H9 (cell line): ENCODE measurements around the gene HS3ST6. TPM values are rescaled to one million over a fixed set of nuclear protein-coding genes. Genes with fewer than 3 reads are reported as not detected.

Experiments used
- DNase-seq: peaks from one replicate; pipeline ENCODE4 v3.0.0-alpha.2; 2017
- H2AFZ ChIP-seq: one replicate; pipeline ENCODE4 v1.6.1; 2013; ENCODE audit warnings: mild to moderate bottlenecking, low read length, control low read depth, moderate library complexity
- H2AK5ac ChIP-seq: 2 replicates; pipeline ENCODE4 v1.6.1; 2013; ENCODE audit warnings: low read length, control low read depth, mixed read lengths; ENCODE audit not compliant: insufficient read length
- H2BK120ac ChIP-seq: one replicate; pipeline ENCODE4 v1.6.1; 2013; ENCODE audit warnings: low read depth, mild to moderate bottlenecking, low read length, control low read depth, inconsistent platforms; ENCODE audit not compliant: poor library complexity, severe bottlenecking
- H2BK12ac ChIP-seq: 2 replicates; pipeline ENCODE4 v1.6.1; 2013; ENCODE audit warnings: low read length, control low read depth, mixed read lengths, low read depth; ENCODE audit not compliant: insufficient read length
- H2BK15ac ChIP-seq: 2 replicates; pipeline ENCODE4 v1.6.1; 2013; ENCODE audit warnings: low read depth, low read length, control low read depth
- H2BK20ac ChIP-seq: one replicate; pipeline ENCODE4 v1.6.1; 2013; ENCODE audit warnings: low read depth, mild to moderate bottlenecking, low read length, control low read depth, inconsistent platforms; ENCODE audit not compliant: poor library complexity, severe bottlenecking
- H2BK5ac ChIP-seq: 2 replicates; pipeline ENCODE4 v1.6.1; 2013; ENCODE audit warnings: low read length, control low read depth, mixed read lengths; ENCODE audit not compliant: insufficient read length
- H3K14ac ChIP-seq: 2 replicates; pipeline ENCODE4 v1.6.1; 2013; ENCODE audit warnings: low read length, control low read depth; ENCODE audit not compliant: insufficient read depth
- H3K18ac ChIP-seq: 2 replicates; pipeline ENCODE4 v1.6.1; 2013; ENCODE audit warnings: low read depth, mild to moderate bottlenecking, mixed read lengths, low read length, control low read depth; ENCODE audit not compliant: insufficient read length
- H3K23ac ChIP-seq: 2 replicates; pipeline ENCODE4 v1.6.1; 2013; ENCODE audit warnings: low read length, control low read depth, mixed read lengths, low read depth; ENCODE audit not compliant: insufficient read length
- H3K23me2 ChIP-seq: 2 replicates; pipeline ENCODE4 v1.6.1; 2013; ENCODE audit warnings: low read depth, mild to moderate bottlenecking, mixed read lengths, low read length, control low read depth; ENCODE audit not compliant: insufficient read length, poor library complexity, severe bottlenecking
- H3K27ac ChIP-seq: 2 replicates; pipeline ENCODE4 v1.5.1; 2013; ENCODE audit warnings: low read length, control low read depth, mixed read lengths, low read depth; ENCODE audit not compliant: insufficient read length
- H3K27me3 ChIP-seq: 2 replicates; pipeline ENCODE4 v1.6.1; 2013; ENCODE audit warnings: low read length, control low read depth, inconsistent platforms; ENCODE audit not compliant: insufficient read depth
- H3K4ac ChIP-seq: 2 replicates; pipeline ENCODE4 v1.6.1; 2013; ENCODE audit warnings: low read depth, mild to moderate bottlenecking, control low read depth, inconsistent platforms, low read length, moderate library complexity
- H3K4me1 ChIP-seq: 2 replicates; pipeline ENCODE4 v1.6.1; 2013; ENCODE audit warnings: low read length, control low read depth, inconsistent platforms; ENCODE audit not compliant: insufficient read depth
- H3K4me2 ChIP-seq: 2 replicates; pipeline ENCODE4 v1.6.1; 2013; ENCODE audit warnings: low read length, control low read depth, mixed read lengths; ENCODE audit not compliant: insufficient read length, insufficient read depth
- H3K56ac ChIP-seq: 2 replicates; pipeline ENCODE4 v1.6.1; 2013; ENCODE audit warnings: low read depth, mild to moderate bottlenecking, mixed read lengths, low read length, control low read depth; ENCODE audit not compliant: insufficient read length
- H3K79me1 ChIP-seq: 2 replicates; pipeline ENCODE4 v1.6.1; 2013; ENCODE audit warnings: low read depth, mild to moderate bottlenecking, moderate library complexity, low read length, control low read depth, inconsistent platforms; ENCODE audit not compliant: insufficient read depth, poor library complexity, severe bottlenecking
- H3K79me2 ChIP-seq: 2 replicates; pipeline ENCODE4 v1.6.1; 2013; ENCODE audit warnings: low read length, control low read depth, inconsistent platforms; ENCODE audit not compliant: insufficient read depth
- H3K9ac ChIP-seq: 2 replicates; pipeline ENCODE4 v1.6.1; 2013; ENCODE audit warnings: low read length, control low read depth, mixed read lengths; ENCODE audit not compliant: insufficient read length; ENCODE audit errors: extremely low read depth
- H3K9me3 ChIP-seq: one replicate; pipeline ENCODE4 v1.6.1; 2013; ENCODE audit warnings: low read depth, low read length, inconsistent platforms; ENCODE audit not compliant: control insufficient read depth
- H3T11ph ChIP-seq: one replicate; pipeline ENCODE4 v1.6.1; 2013; ENCODE audit warnings: mild to moderate bottlenecking, low read length, control low read depth, inconsistent platforms
- H4K20me1 ChIP-seq: one replicate; pipeline ENCODE4 v1.6.1; 2013; ENCODE audit not compliant: control insufficient read depth, insufficient read length, insufficient read depth
- H4K5ac ChIP-seq: 2 replicates; pipeline ENCODE4 v1.6.1; 2013; ENCODE audit warnings: low read depth, mild to moderate bottlenecking, mixed read lengths, low read length, control low read depth; ENCODE audit not compliant: insufficient read length
- H4K8ac ChIP-seq: replicated peaks from 2 replicates; pipeline ENCODE4 v1.6.1; 2013; ENCODE audit warnings: low read length, control low read depth, mixed read lengths, low read depth; ENCODE audit not compliant: insufficient read length
- H4K91ac ChIP-seq: 2 replicates; pipeline ENCODE4 v1.6.1; 2013; ENCODE audit warnings: low read depth, mild to moderate bottlenecking, moderate library complexity, mixed read lengths, low read length, control low read depth; ENCODE audit not compliant: insufficient read length
- H3K27ac Mint-ChIP-seq, 3 experiments: 2 replicates in 2 of 3; 3 replicates in 1 of 3; pipeline ENCODE4 v1.8.0; 2020 to 2021; ENCODE audit warnings: mixed read lengths in 3 of 3, mild to moderate bottlenecking in 1 of 3, moderate library complexity in 1 of 3
- H3K27me3 Mint-ChIP-seq: 2 replicates; pipeline ENCODE4 v1.8.0; 2021; ENCODE audit warnings: low read depth, mild to moderate bottlenecking, moderate library complexity, mixed read lengths
- H3K36me3 Mint-ChIP-seq, 3 experiments: 2 replicates in 2 of 3; 3 replicates in 1 of 3; pipeline ENCODE4 v1.8.0; 2020 to 2021; ENCODE audit warnings: low read depth in 3 of 3, mixed read lengths in 3 of 3; ENCODE audit not compliant: insufficient read depth in 1 of 3
- H3K4me1 Mint-ChIP-seq, 2 experiments: 2 replicates each; pipeline ENCODE4 v1.8.0; 2020; ENCODE audit warnings: mixed read lengths in 2 of 2
- H3K4me3 Mint-ChIP-seq, 2 experiments: 2 replicates in 1 of 2; 3 replicates in 1 of 2; pipeline ENCODE4 v1.8.0; 2020 to 2021; ENCODE audit warnings: mild to moderate bottlenecking in 2 of 2, mixed read lengths in 2 of 2, moderate library complexity in 1 of 2
- H3K9me3 Mint-ChIP-seq, 2 experiments: 2 replicates in 1 of 2; 3 replicates in 1 of 2; pipeline ENCODE4 v1.8.0; 2020; ENCODE audit warnings: mild to moderate bottlenecking in 2 of 2, mixed read lengths in 2 of 2, moderate library complexity in 1 of 2
- WGBS: extraction: QIAGEN DNeasy Blood & Tissue Kit; methylation state at CpG from one replicate; pipeline ENCODE4 v1.1.7; 2013; ENCODE audit warnings: missing lambda C conversion rate, low lambda C conversion rate, mixed read lengths; ENCODE audit not compliant: insufficient read length; ENCODE audit errors: extremely low coverage; 5-methylcytosine and 5-hydroxymethylcytosine counted together
- total RNA-seq: library from RNA; stranded (reverse); gene quantifications from 2 replicates; pipeline ENCODE4 v1.2.1, GENCODE V29; 2021
- TF ChIP-seq, protein P1 (sequence below): fragments of 200-600 bp; sonication (generic); conservative IDR thresholded peaks from 3 replicates; pipeline ENCODE4 v1.8.0; 2021; ENCODE audit warnings: antibody characterized with exemption, mild to moderate bottlenecking

Gene HS3ST6
- total RNA-seq, 1 experiment from 2014 or later, result not detected

DNA sequence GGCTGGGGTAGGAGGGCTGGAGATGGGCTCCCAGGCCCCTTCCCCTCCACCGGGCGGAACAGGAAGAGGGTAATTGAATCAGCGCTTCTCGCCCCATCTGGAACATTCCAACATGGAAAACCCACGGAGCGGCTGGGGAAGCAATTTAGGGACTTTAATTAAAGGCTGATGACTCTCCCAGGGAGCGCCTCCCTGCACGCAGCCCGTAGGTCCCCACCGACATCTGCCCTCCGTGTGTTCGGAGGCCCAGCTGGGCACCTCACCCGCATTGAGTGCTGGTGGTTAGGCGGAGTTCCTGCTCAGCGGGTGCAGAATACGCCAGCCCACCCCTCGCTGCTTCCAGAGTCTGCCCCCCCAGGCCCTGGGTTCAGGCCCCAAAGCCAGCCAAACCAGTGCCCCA is 10.0 kb downstream of the HS3ST6 start:
- H3K27ac ChIP-seq, result no peak overlapping the region
- H4K91ac ChIP-seq, result no peak overlapping the region
- Mint-ChIP-seq H3K27me3 (peaks cover 25% of the 10 kb centered on the region), H3K4me3 (no peak overlapping the region), H3K9me3 (no peaks in the 10 kb centered on the region), H3K36me3 (no peaks in the 10 kb centered on the region; a peak in 1 of 7 replicates), H3K4me1 (peaks cover 0 to 20% of the 10 kb centered on the region in 2 experiments; a peak in 2 of 4 replicates), H3K27ac (no peak overlapping the region)
- H3K9ac ChIP-seq, result no peak overlapping the region
- no peak overlapping the region for H3K14ac ChIP-seq
- TF ChIP-seq, protein P1, sequence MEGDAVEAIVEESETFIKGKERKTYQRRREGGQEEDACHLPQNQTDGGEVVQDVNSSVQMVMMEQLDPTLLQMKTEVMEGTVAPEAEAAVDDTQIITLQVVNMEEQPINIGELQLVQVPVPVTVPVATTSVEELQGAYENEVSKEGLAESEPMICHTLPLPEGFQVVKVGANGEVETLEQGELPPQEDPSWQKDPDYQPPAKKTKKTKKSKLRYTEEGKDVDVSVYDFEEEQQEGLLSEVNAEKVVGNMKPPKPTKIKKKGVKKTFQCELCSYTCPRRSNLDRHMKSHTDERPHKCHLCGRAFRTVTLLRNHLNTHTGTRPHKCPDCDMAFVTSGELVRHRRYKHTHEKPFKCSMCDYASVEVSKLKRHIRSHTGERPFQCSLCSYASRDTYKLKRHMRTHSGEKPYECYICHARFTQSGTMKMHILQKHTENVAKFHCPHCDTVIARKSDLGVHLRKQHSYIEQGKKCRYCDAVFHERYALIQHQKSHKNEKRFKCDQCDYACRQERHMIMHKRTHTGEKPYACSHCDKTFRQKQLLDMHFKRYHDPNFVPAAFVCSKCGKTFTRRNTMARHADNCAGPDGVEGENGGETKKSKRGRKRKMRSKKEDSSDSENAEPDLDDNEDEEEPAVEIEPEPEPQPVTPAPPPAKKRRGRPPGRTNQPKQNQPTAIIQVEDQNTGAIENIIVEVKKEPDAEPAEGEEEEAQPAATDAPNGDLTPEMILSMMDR, result no peak
- WGBS, result no CpG with 5 or more reads among the region's 17 CpGs
- H4K8ac ChIP-seq, result no peak overlapping the region
- no peak overlapping the region for H2BK12ac ChIP-seq
- H3T11ph ChIP-seq, result no peak overlapping the region
- no peak overlapping the region for H2BK5ac ChIP-seq
- no peak overlapping the region for H3K23ac ChIP-seq
- H3K4me1 ChIP-seq, result no peaks in the 10 kb centered on the region; the same call in 1 of the 2 replicates
- no peak overlapping the region for H3K4ac ChIP-seq
- no peaks in the 10 kb centered on the region for H3K79me1 ChIP-seq
- no peaks in the 10 kb centered on the region for H3K79me2 ChIP-seq
- H2AK5ac ChIP-seq, result no peak overlapping the region
- no peak overlapping the region for H3K18ac ChIP-seq
- H2BK15ac ChIP-seq, result no peak overlapping the region
- no peak overlapping the region for H2BK20ac ChIP-seq
- no peak overlapping the region for H4K5ac ChIP-seq
- H3K4me2 ChIP-seq, result no peak overlapping the region
- DNase-seq, result no peak
- H2AFZ ChIP-seq, result no peak overlapping the region
- no peaks in the 10 kb centered on the region for H3K27me3 ChIP-seq
- H4K20me1 ChIP-seq, result no peaks in the 10 kb centered on the region
- no peaks in the 10 kb centered on the region for H3K23me2 ChIP-seq
- no peaks in the 10 kb centered on the region for H3K9me3 ChIP-seq
- no peak overlapping the region for H3K56ac ChIP-seq
- H2BK120ac ChIP-seq, result no peak overlapping the region
